HEK293T (cell line): ENCODE measurements around the gene SYNE1.

Source experiments
- CTCF ChIA-PET: fragments of 350-600 bp; formaldehyde crosslinking; extraction: SDS; loops from one replicate; lab custom pipeline; 2021; ENCODE audit warnings: antibody characterized with exemption, inconsistent platforms; lab: Yijun Ruan, JAX
- POLR2A ChIA-PET: fragments of 350-600 bp; formaldehyde crosslinking; extraction: SDS; loops from one replicate; lab custom pipeline; 2020; ENCODE audit warnings: antibody characterized with exemption, inconsistent platforms; lab: Yijun Ruan, JAX
- DNase-seq: peaks from one replicate; pipeline ENCODE4 v3.0.0; 2012; ENCODE audit warnings: mixed read lengths; ENCODE audit errors: extremely low spot score
- ARNT ChIP-seq: fragments of 450-650 bp; IDR thresholded peaks from 2 replicates; pipeline ENCODE4 v1.6.1; 2017; ENCODE audit warnings: mild to moderate bottlenecking
- BHLHE40 ChIP-seq: fragments of 450-650 bp; IDR thresholded peaks from 2 replicates; pipeline ENCODE4 v1.6.1; 2016; ENCODE audit warnings: mild to moderate bottlenecking, moderate library complexity, borderline replicate concordance
- CTBP1 ChIP-seq: fragments of 450-650 bp; IDR thresholded peaks from 2 replicates; pipeline ENCODE4 v1.6.1; 2016; ENCODE audit warnings: borderline replicate concordance
- ELF4 ChIP-seq: fragments of 450-650 bp; IDR thresholded peaks from 2 replicates; pipeline ENCODE4 v1.6.1; 2017; ENCODE audit warnings: antibody characterized with exemption
- FOXA1 ChIP-seq: fragments of 450-650 bp; IDR thresholded peaks from 2 replicates; pipeline ENCODE4 v1.6.1; 2016; ENCODE audit warnings: mild to moderate bottlenecking
- FOXK2 ChIP-seq: fragments of 450-650 bp; IDR thresholded peaks from 2 replicates; pipeline ENCODE4 v1.6.1; 2016; ENCODE audit warnings: mild to moderate bottlenecking
- FOXM1 ChIP-seq: fragments of 450-650 bp; IDR thresholded peaks from 2 replicates; pipeline ENCODE4 v1.6.1; 2017; ENCODE audit warnings: mild to moderate bottlenecking, borderline replicate concordance
- HDGF ChIP-seq: fragments of 450-650 bp; IDR thresholded peaks from 2 replicates; pipeline ENCODE4 v1.6.1; 2017; ENCODE audit warnings: antibody characterized with exemption, borderline replicate concordance
- L3MBTL2 ChIP-seq: fragments of 450-650 bp; conservative IDR thresholded peaks from 2 replicates; pipeline ENCODE4 v1.6.1; 2016; ENCODE audit warnings: mild to moderate bottlenecking
- LEF1 ChIP-seq: fragments of 450-650 bp; IDR thresholded peaks from 2 replicates; pipeline ENCODE4 v1.6.1; 2017; ENCODE audit warnings: mild to moderate bottlenecking, borderline replicate concordance
- NFRKB ChIP-seq: fragments of 450-650 bp; IDR thresholded peaks from 2 replicates; pipeline ENCODE4 v1.6.1; 2016; ENCODE audit warnings: mild to moderate bottlenecking, moderate library complexity
- SP1 ChIP-seq: fragments of 450-650 bp; IDR thresholded peaks from 2 replicates; pipeline ENCODE4 v1.6.1; 2017
- SUZ12 ChIP-seq: fragments of 450-650 bp; IDR thresholded peaks from 2 replicates; pipeline ENCODE4 v1.6.1; 2016; ENCODE audit warnings: mild to moderate bottlenecking
- TARDBP ChIP-seq: fragments of 450-650 bp; IDR thresholded peaks from 2 replicates; pipeline ENCODE4 v1.6.1; 2016
- ZNF384 ChIP-seq: fragments of 450-650 bp; IDR thresholded peaks from 2 replicates; pipeline ENCODE4 v1.6.1; 2016
- TF ChIP-seq, protein P1 (sequence below): fragments of 450-650 bp; IDR thresholded peaks from 2 replicates; pipeline ENCODE4 v1.6.1; 2016

SYNE1 gene

DNA sequence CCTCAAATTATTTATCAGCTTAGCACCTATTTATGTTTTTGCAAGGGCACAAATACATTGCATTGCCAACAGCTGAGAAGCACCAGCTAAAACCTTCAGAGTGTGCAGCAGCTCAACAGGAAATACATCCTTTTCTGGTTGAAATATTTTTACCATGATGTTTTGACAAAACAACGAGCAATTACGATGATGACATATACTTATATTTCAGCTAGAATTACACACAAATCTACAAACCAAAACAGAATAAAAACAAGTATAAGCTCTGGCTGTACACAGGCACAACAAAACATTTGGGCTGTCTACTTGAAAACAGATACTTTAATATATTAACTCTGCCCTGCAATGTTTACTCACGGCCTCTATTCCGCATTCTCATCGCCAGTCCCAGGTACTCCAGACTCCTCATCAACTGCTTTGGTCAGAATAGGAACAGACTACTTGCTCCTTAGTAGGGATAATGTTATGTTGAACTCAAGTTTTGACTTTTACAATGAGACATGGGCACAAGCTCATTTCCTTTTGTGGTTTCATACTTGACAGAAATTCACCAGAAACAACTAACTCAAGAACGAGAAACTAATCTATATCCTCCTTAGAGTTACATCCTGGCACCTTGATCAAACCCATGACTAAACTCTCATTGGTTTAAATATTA, 452.1 kb downstream of the SYNE1 start:
- CTCF ChIA-PET, result no interaction called here
- TF ChIP-seq SUZ12 (no peak), FOXK2 (no peak), NFRKB (no peak), BHLHE40 (no peak), CTBP1 (no peak), ZNF384 (no peak), TARDBP (no peak), SP1 (no peak), LEF1 (no peak), HDGF (no peak), ELF4 (no peak), L3MBTL2 (no peak), ARNT (no peak), FOXM1 (no peak), FOXA1 (no peak)
- TF ChIP-seq, protein P1, sequence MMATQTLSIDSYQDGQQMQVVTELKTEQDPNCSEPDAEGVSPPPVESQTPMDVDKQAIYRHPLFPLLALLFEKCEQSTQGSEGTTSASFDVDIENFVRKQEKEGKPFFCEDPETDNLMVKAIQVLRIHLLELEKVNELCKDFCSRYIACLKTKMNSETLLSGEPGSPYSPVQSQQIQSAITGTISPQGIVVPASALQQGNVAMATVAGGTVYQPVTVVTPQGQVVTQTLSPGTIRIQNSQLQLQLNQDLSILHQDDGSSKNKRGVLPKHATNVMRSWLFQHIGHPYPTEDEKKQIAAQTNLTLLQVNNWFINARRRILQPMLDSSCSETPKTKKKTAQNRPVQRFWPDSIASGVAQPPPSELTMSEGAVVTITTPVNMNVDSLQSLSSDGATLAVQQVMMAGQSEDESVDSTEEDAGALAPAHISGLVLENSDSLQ, result no peak
- DNase-seq, result no peak
- POLR2A ChIA-PET, result no interaction called here

- ChIA-PET POLR2A (no interaction called here), CTCF (no interaction called here)
- no peak for TF ChIP-seq ZNF384
- no peak for TF ChIP-seq L3MBTL2
- no peak for DNase-seq
Measured at GRCh38 chr6:152184573-152184916, 452.6 kb downstream of the SYNE1 start.

DNA sequence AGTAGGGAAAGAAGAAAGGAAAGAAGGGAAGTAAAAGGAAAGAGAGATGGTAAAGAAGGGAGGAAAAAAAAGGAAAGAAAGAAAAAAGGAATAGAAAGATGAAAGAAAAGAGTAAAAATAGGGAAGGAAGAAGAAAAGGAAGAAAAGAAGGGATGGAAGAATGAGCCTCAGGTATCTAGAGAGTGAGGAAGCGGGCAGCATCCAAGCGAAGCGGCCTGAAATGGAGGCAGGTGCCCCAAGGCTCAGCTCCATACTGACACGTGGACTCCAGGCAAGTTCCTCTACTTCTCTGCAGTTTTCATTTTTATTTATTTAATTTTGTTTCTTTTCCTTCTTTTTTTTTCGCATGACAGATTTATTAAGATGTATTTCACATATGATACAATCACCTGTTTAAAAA, 456.6 kb downstream of the SYNE1 start:
- no peak for TF ChIP-seq FOXK2
- no peak for TF ChIP-seq HDGF
- TF ChIP-seq, protein P1, result no peak
- no peak for TF ChIP-seq LEF1
- TF ChIP-seq FOXM1, result no peak
- TF ChIP-seq ARNT, result no peak
- TF ChIP-seq FOXA1, result no peak
- TF ChIP-seq ELF4, result no peak
- no peak for TF ChIP-seq TARDBP
- TF ChIP-seq ZNF384, result no peak
- TF ChIP-seq BHLHE40, result no peak
- no peak for TF ChIP-seq SUZ12
- ChIA-PET CTCF (no interaction called here), POLR2A (no interaction called here)
- DNase-seq, result no peak

DNA sequence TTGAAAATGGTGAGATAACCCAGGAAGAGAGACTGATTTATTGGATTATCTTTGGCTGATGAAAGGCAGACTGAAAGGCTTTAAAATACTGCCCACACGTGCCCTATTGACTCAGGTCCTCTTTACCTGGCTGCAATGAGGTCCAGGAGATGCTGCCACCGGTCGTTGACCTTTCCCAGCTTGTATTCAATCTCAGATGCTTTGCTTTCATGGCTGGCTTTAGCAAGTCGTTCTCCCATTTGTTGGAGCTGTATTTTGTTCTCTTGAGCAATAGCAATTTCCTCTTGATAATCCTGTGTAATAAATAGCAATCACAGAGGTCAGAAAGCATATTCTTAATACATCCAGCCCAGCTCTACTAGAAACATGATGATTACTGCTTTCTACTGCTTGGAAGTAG, 460.9 kb downstream of the SYNE1 start:
- TF ChIP-seq FOXA1 (no peak), BHLHE40 (no peak), NFRKB (no peak), SP1 (no peak)
- CTCF ChIA-PET, result no interaction called here
- no peak for DNase-seq
- POLR2A ChIA-PET, result no interaction called here

- ChIA-PET CTCF (no interaction called here), POLR2A (no interaction called here)
- no peak for TF ChIP-seq HDGF
- TF ChIP-seq ELF4, result no peak
- TF ChIP-seq LEF1, result no peak
- TF ChIP-seq ARNT, result no peak
- TF ChIP-seq NFRKB, result no peak
- no peak for TF ChIP-seq TARDBP
- TF ChIP-seq FOXK2, result no peak
- TF ChIP-seq BHLHE40, result no peak
- TF ChIP-seq FOXA1, result no peak
- no peak for TF ChIP-seq FOXM1
- TF ChIP-seq, protein P1, result no peak
- no peak for TF ChIP-seq L3MBTL2
- no peak for TF ChIP-seq ZNF384
- no peak for TF ChIP-seq SP1
- no peak for DNase-seq
Measured at GRCh38 chr6:152173957-152174356, 463.2 kb downstream of the SYNE1 start.

DNA sequence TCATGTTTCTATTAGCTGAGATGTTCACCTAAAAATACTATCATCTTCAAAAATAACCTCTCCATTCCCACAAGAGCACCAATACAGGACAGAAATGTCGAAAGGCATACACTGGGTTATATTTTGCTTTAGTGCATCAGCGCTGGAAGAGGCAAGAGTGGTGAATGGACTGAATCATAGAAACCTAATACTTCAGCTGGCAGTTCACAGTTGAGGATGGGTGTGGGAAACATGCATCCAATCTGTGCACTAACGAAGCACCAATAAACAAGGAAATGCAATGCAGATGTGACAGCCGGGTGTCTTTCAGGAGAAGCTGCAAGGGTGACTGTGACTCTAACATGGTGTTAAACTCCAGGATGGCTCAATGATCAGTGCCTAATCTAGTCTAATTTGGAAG, 463.8 kb downstream of the SYNE1 start:
- TF ChIP-seq, protein P1, result no peak
- TF ChIP-seq FOXK2, result no peak
- TF ChIP-seq NFRKB, result no peak
- no peak for TF ChIP-seq ELF4
- TF ChIP-seq L3MBTL2, result no peak
- TF ChIP-seq SP1, result no peak
- ChIA-PET CTCF (interaction anchor here (1.1 kb wide), 1 partner anchor 20 kb away, joined by 4 read pairs; no protein-coding TSS in a partner anchor), POLR2A (no interaction called here)
- no peak for DNase-seq
